H9 (cell line): ENCODE results near the gene BCAP29. TPM values are rescaled to one million over a fixed set of nuclear protein-coding genes. Genes with fewer than 3 reads are reported as not detected.

Experiments used
- DNase-seq: peaks from one replicate; pipeline ENCODE4 v3.0.0-alpha.2; 2017
- H2AFZ ChIP-seq: one replicate; pipeline ENCODE4 v1.6.1; 2013; ENCODE audit warnings: mild to moderate bottlenecking, low read length, control low read depth, moderate library complexity
- H2AK5ac ChIP-seq: 2 replicates; pipeline ENCODE4 v1.6.1; 2013; ENCODE audit warnings: low read length, control low read depth, mixed read lengths; ENCODE audit not compliant: insufficient read length
- H2BK120ac ChIP-seq: one replicate; pipeline ENCODE4 v1.6.1; 2013; ENCODE audit warnings: low read depth, mild to moderate bottlenecking, low read length, control low read depth, inconsistent platforms; ENCODE audit not compliant: poor library complexity, severe bottlenecking
- H2BK12ac ChIP-seq: 2 replicates; pipeline ENCODE4 v1.6.1; 2013; ENCODE audit warnings: low read length, control low read depth, mixed read lengths, low read depth; ENCODE audit not compliant: insufficient read length
- H2BK15ac ChIP-seq: 2 replicates; pipeline ENCODE4 v1.6.1; 2013; ENCODE audit warnings: low read depth, low read length, control low read depth
- H2BK20ac ChIP-seq: one replicate; pipeline ENCODE4 v1.6.1; 2013; ENCODE audit warnings: low read depth, mild to moderate bottlenecking, low read length, control low read depth, inconsistent platforms; ENCODE audit not compliant: poor library complexity, severe bottlenecking
- H2BK5ac ChIP-seq: 2 replicates; pipeline ENCODE4 v1.6.1; 2013; ENCODE audit warnings: low read length, control low read depth, mixed read lengths; ENCODE audit not compliant: insufficient read length
- H3K14ac ChIP-seq: 2 replicates; pipeline ENCODE4 v1.6.1; 2013; ENCODE audit warnings: low read length, control low read depth; ENCODE audit not compliant: insufficient read depth
- H3K18ac ChIP-seq: 2 replicates; pipeline ENCODE4 v1.6.1; 2013; ENCODE audit warnings: low read depth, mild to moderate bottlenecking, mixed read lengths, low read length, control low read depth; ENCODE audit not compliant: insufficient read length
- H3K23ac ChIP-seq: 2 replicates; pipeline ENCODE4 v1.6.1; 2013; ENCODE audit warnings: low read length, control low read depth, mixed read lengths, low read depth; ENCODE audit not compliant: insufficient read length
- H3K23me2 ChIP-seq: 2 replicates; pipeline ENCODE4 v1.6.1; 2013; ENCODE audit warnings: low read depth, mild to moderate bottlenecking, mixed read lengths, low read length, control low read depth; ENCODE audit not compliant: insufficient read length, poor library complexity, severe bottlenecking
- H3K27ac ChIP-seq: 2 replicates; pipeline ENCODE4 v1.5.1; 2013; ENCODE audit warnings: low read length, control low read depth, mixed read lengths, low read depth; ENCODE audit not compliant: insufficient read length
- H3K27me3 ChIP-seq: 2 replicates; pipeline ENCODE4 v1.6.1; 2013; ENCODE audit warnings: low read length, control low read depth, inconsistent platforms; ENCODE audit not compliant: insufficient read depth
- H3K4ac ChIP-seq: 2 replicates; pipeline ENCODE4 v1.6.1; 2013; ENCODE audit warnings: low read depth, mild to moderate bottlenecking, control low read depth, inconsistent platforms, low read length, moderate library complexity
- H3K4me1 ChIP-seq: 2 replicates; pipeline ENCODE4 v1.6.1; 2013; ENCODE audit warnings: low read length, control low read depth, inconsistent platforms; ENCODE audit not compliant: insufficient read depth
- H3K4me2 ChIP-seq: 2 replicates; pipeline ENCODE4 v1.6.1; 2013; ENCODE audit warnings: low read length, control low read depth, mixed read lengths; ENCODE audit not compliant: insufficient read length, insufficient read depth
- H3K56ac ChIP-seq: 2 replicates; pipeline ENCODE4 v1.6.1; 2013; ENCODE audit warnings: low read depth, mild to moderate bottlenecking, mixed read lengths, low read length, control low read depth; ENCODE audit not compliant: insufficient read length
- H3K79me1 ChIP-seq: 2 replicates; pipeline ENCODE4 v1.6.1; 2013; ENCODE audit warnings: low read depth, mild to moderate bottlenecking, moderate library complexity, low read length, control low read depth, inconsistent platforms; ENCODE audit not compliant: insufficient read depth, poor library complexity, severe bottlenecking
- H3K79me2 ChIP-seq: 2 replicates; pipeline ENCODE4 v1.6.1; 2013; ENCODE audit warnings: low read length, control low read depth, inconsistent platforms; ENCODE audit not compliant: insufficient read depth
- H3K9ac ChIP-seq: 2 replicates; pipeline ENCODE4 v1.6.1; 2013; ENCODE audit warnings: low read length, control low read depth, mixed read lengths; ENCODE audit not compliant: insufficient read length; ENCODE audit errors: extremely low read depth
- H3K9me3 ChIP-seq: one replicate; pipeline ENCODE4 v1.6.1; 2013; ENCODE audit warnings: low read depth, low read length, inconsistent platforms; ENCODE audit not compliant: control insufficient read depth
- H3T11ph ChIP-seq: one replicate; pipeline ENCODE4 v1.6.1; 2013; ENCODE audit warnings: mild to moderate bottlenecking, low read length, control low read depth, inconsistent platforms
- H4K20me1 ChIP-seq: one replicate; pipeline ENCODE4 v1.6.1; 2013; ENCODE audit not compliant: control insufficient read depth, insufficient read length, insufficient read depth
- H4K5ac ChIP-seq: 2 replicates; pipeline ENCODE4 v1.6.1; 2013; ENCODE audit warnings: low read depth, mild to moderate bottlenecking, mixed read lengths, low read length, control low read depth; ENCODE audit not compliant: insufficient read length
- H4K8ac ChIP-seq: replicated peaks from 2 replicates; pipeline ENCODE4 v1.6.1; 2013; ENCODE audit warnings: low read length, control low read depth, mixed read lengths, low read depth; ENCODE audit not compliant: insufficient read length
- H4K91ac ChIP-seq: 2 replicates; pipeline ENCODE4 v1.6.1; 2013; ENCODE audit warnings: low read depth, mild to moderate bottlenecking, moderate library complexity, mixed read lengths, low read length, control low read depth; ENCODE audit not compliant: insufficient read length
- H3K27ac Mint-ChIP-seq, 3 experiments: 2 replicates in 2 of 3; 3 replicates in 1 of 3; pipeline ENCODE4 v1.8.0; 2020 to 2021; ENCODE audit warnings: mixed read lengths in 3 of 3, mild to moderate bottlenecking in 1 of 3, moderate library complexity in 1 of 3
- H3K27me3 Mint-ChIP-seq: 2 replicates; pipeline ENCODE4 v1.8.0; 2021; ENCODE audit warnings: low read depth, mild to moderate bottlenecking, moderate library complexity, mixed read lengths
- H3K36me3 Mint-ChIP-seq, 3 experiments: 2 replicates in 2 of 3; 3 replicates in 1 of 3; pipeline ENCODE4 v1.8.0; 2020 to 2021; ENCODE audit warnings: low read depth in 3 of 3, mixed read lengths in 3 of 3; ENCODE audit not compliant: insufficient read depth in 1 of 3
- H3K4me1 Mint-ChIP-seq, 2 experiments: 2 replicates each; pipeline ENCODE4 v1.8.0; 2020; ENCODE audit warnings: mixed read lengths in 2 of 2
- H3K4me3 Mint-ChIP-seq, 2 experiments: 2 replicates in 1 of 2; 3 replicates in 1 of 2; pipeline ENCODE4 v1.8.0; 2020 to 2021; ENCODE audit warnings: mild to moderate bottlenecking in 2 of 2, mixed read lengths in 2 of 2, moderate library complexity in 1 of 2
- H3K9me3 Mint-ChIP-seq, 2 experiments: 2 replicates in 1 of 2; 3 replicates in 1 of 2; pipeline ENCODE4 v1.8.0; 2020; ENCODE audit warnings: mild to moderate bottlenecking in 2 of 2, mixed read lengths in 2 of 2, moderate library complexity in 1 of 2
- WGBS: extraction: QIAGEN DNeasy Blood & Tissue Kit; methylation state at CpG from one replicate; pipeline ENCODE4 v1.1.7; 2013; ENCODE audit warnings: missing lambda C conversion rate, low lambda C conversion rate, mixed read lengths; ENCODE audit not compliant: insufficient read length; ENCODE audit errors: extremely low coverage; 5-methylcytosine and 5-hydroxymethylcytosine counted together
- total RNA-seq: library from RNA; stranded (reverse); gene quantifications from 2 replicates; pipeline ENCODE4 v1.2.1, GENCODE V29; 2021
- TF ChIP-seq, protein P1 (sequence below): fragments of 200-600 bp; sonication (generic); conservative IDR thresholded peaks from 3 replicates; pipeline ENCODE4 v1.8.0; 2021; ENCODE audit warnings: antibody characterized with exemption, mild to moderate bottlenecking

Gene BCAP29
- total RNA-seq, 1 experiment from 2014 or later = 30.6 TPM

DNA sequence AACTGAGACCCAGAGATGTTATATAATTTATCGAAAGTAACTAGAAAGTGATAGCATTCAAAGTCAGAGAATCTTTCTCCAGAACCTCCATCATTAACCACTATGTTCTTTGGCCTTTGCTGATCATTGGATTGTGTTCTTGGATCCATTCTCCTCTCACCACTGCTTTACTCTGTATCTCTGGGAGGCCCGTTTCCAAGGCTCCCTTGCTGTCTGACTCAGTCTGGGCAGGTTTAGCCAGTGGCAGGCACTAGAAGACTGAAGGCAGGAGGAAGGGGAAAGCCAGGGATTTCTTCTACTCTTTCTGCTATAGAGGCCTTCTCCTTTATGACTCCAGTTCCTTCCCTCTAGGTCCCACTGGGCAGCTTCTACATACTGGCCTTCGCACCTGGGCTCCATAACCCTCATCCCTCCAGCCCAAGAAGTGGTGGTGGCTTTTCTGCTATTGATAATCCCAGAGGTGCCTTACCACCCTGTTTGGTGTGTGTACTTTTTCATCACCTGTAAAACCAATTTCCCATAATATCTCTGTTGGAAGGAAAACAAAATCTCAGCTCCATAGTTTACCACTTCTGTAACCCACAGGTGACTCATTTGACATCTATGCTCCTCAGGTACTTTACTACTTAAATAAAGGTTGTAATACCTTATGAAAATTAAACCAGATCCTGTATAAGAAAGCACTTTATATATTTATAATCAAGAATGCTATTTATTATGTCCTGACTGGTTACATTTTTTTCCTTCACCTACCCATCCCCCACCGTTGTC, 36.0 kb downstream of the BCAP29 start:
- Histone ChIP-seq H4K91ac (no peak overlapping the region), H2AK5ac (no peak overlapping the region), H3K9me3 (no peaks in the 10 kb centered on the region), H2BK15ac (no peak overlapping the region), H3K23me2 (no peaks in the 10 kb centered on the region), H3K4me1 (no peaks in the 10 kb centered on the region), H3K14ac (no peak overlapping the region), H3K56ac (no peak overlapping the region), H3K79me2 (no peaks in the 10 kb centered on the region), H3K79me1 (no peaks in the 10 kb centered on the region), H2BK12ac (no peak overlapping the region), H3K27me3 (no peaks in the 10 kb centered on the region), H3K9ac (no peak overlapping the region), H2BK5ac (no peak overlapping the region), H3T11ph (no peak overlapping the region), H2BK120ac (no peak overlapping the region), H3K27ac (no peak overlapping the region), H2BK20ac (no peak overlapping the region), H3K23ac (no peak overlapping the region), H2AFZ (no peak overlapping the region), H4K5ac (no peak overlapping the region), H3K18ac (no peak overlapping the region), H4K20me1 (no peaks in the 10 kb centered on the region), H3K4me2 (no peak overlapping the region), H4K8ac (no peak overlapping the region), H3K4ac (no peak overlapping the region)
- no peak for DNase-seq
- Mint-ChIP-seq H3K4me3 (no peak overlapping the region), H3K36me3 (peaks cover 0 to 5% (median 4%) of the 10 kb centered on the region in 3 experiments; a peak in 2 of 7 replicates), H3K9me3 (no peaks in the 10 kb centered on the region), H3K27ac (peak overlapping the region in 2 of 3 experiments; percentile 21 to 75; a peak in 3 of 7 replicates), H3K4me1 (no peaks in the 10 kb centered on the region), H3K27me3 (no peaks in the 10 kb centered on the region)
- TF ChIP-seq, protein P1, sequence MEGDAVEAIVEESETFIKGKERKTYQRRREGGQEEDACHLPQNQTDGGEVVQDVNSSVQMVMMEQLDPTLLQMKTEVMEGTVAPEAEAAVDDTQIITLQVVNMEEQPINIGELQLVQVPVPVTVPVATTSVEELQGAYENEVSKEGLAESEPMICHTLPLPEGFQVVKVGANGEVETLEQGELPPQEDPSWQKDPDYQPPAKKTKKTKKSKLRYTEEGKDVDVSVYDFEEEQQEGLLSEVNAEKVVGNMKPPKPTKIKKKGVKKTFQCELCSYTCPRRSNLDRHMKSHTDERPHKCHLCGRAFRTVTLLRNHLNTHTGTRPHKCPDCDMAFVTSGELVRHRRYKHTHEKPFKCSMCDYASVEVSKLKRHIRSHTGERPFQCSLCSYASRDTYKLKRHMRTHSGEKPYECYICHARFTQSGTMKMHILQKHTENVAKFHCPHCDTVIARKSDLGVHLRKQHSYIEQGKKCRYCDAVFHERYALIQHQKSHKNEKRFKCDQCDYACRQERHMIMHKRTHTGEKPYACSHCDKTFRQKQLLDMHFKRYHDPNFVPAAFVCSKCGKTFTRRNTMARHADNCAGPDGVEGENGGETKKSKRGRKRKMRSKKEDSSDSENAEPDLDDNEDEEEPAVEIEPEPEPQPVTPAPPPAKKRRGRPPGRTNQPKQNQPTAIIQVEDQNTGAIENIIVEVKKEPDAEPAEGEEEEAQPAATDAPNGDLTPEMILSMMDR = no peak
- WGBS = no CpG with 5 or more reads among the region's 4 CpGs
